Esophagus squamous epithelium (tissue), 5 donors: ENCODE results near the gene OR4S1. TPM values are rescaled to one million over a fixed set of nuclear protein-coding genes. Genes with fewer than 3 reads are reported as not detected.

Experiments
- DNase-seq: peaks from one replicate; lab custom pipeline; 2025; lab: John Stamatoyannopoulos, UW
- H3K27ac ChIP-seq, 4 donors: fragments of 200-600 bp; sonication (generic); one replicate each; pipeline ENCODE4 v1.5.1; 2016 to 2019; ENCODE audit warnings: mild to moderate bottlenecking in 1 of 4
- H3K27me3 ChIP-seq, 4 donors: fragments of 200-600 bp; sonication (generic); 1 replicate in 3 of 4; 2 replicates in 1 of 4; pipeline versions ENCODE4 v1.5.1 to v1.6.0; 2017 to 2021; ENCODE audit warnings: antibody characterized with exemption in 1 of 4
- H3K36me3 ChIP-seq, 3 donors: fragments of 200-600 bp; sonication (generic); one replicate each; pipeline ENCODE4 v1.5.1; 2016 to 2019
- H3K4me1 ChIP-seq, 3 donors: fragments of 200-600 bp; sonication (generic); one replicate each; pipeline ENCODE4 v1.5.1; 2017 to 2019
- H3K4me3 ChIP-seq, 4 donors: fragments of 200-600 bp; sonication (generic); 1 replicate in 3 of 4; 2 replicates in 1 of 4; pipeline ENCODE4 v1.5.1; 2016 to 2019; ENCODE audit warnings: mild to moderate bottlenecking in 2 of 4, moderate library complexity in 1 of 4
- H3K9me3 ChIP-seq, 3 donors: fragments of 200-600 bp; sonication (generic); one replicate each; pipeline ENCODE4 v1.5.1; 2016 to 2019
- POLR2A ChIP-seq, 4 donors: fragments of 450-650 bp; IDR thresholded peaks; one replicate each; pipeline ENCODE4 v1.6.1; 2017; ENCODE audit warnings: antibody characterized with exemption in 4 of 4, mild to moderate bottlenecking in 4 of 4, moderate library complexity in 3 of 4
- WGBS, 2 donors: methylation state at CpG; one replicate each; pipeline ENCODE4 v1.1.5; 2018; 5-methylcytosine and 5-hydroxymethylcytosine counted together
- intact Hi-C: fragments of 100-400 bp; cut with DNase I; formaldehyde crosslinking; loops from one replicate; pipeline ENCODE4 v1.15.0; 2022
- total RNA-seq, 4 donors: library from RNA; depleted of rRNA; stranded (reverse); fragments of >200 nt; gene quantifications; one replicate each; pipeline ENCODE4 v1.1.0, GENCODE V29; 2016
- TF ChIP-seq, protein P1 (sequence below), 6 experiments: fragments of 450-650 bp in 4 of 6; fragments of 200-600 bp in 2 of 6; sonication (generic) in 2 of 6; IDR thresholded peaks; one replicate each; pipeline ENCODE4 v1.5.1; 2016 to 2019; ENCODE audit warnings: antibody characterized with exemption in 6 of 6, mild to moderate bottlenecking in 4 of 6, moderate library complexity in 4 of 6
- donor health status: DM: yes; HTN: yes; CAD: no.

Gene OR4S1
- total RNA-seq, 4 donors from 2014 or later = not detected

DNA sequence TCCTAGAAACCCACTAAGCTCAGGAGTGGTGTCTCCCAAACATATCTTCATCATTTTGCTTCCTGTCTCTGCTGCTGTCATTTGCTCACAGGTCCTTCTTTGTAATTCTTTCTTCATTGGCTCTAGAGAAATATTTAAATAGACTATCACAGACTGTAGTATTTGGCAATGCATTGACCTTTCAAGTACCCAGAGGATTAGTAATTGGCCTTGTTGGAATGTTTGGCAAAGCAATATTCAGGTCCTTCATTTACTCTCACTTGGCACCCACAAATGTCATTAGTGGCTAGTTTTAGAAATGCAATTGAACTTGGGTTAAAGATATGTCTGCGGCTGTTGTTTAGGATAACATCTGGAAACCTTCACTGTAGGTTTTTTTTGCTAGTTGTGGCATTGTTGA, 48.7 kb downstream of the OR4S1 start:
- no peak for DNase-seq
- Histone ChIP-seq H3K36me3 (no peaks in the 10 kb centered on the region), H3K9me3 (no peaks in the 10 kb centered on the region), H3K4me3 (no peak overlapping the region), H3K27ac (no peak overlapping the region), H3K27me3 (no peaks in the 10 kb centered on the region), H3K4me1 (no peaks in the 10 kb centered on the region)
- WGBS, 2 donors = 84 to 100% methylated on average over 1 of the region's 1 CpG
- TF ChIP-seq POLR2A (IDR thresholded peaks at IDR 0.05) = no peak
- TF ChIP-seq, protein P1, sequence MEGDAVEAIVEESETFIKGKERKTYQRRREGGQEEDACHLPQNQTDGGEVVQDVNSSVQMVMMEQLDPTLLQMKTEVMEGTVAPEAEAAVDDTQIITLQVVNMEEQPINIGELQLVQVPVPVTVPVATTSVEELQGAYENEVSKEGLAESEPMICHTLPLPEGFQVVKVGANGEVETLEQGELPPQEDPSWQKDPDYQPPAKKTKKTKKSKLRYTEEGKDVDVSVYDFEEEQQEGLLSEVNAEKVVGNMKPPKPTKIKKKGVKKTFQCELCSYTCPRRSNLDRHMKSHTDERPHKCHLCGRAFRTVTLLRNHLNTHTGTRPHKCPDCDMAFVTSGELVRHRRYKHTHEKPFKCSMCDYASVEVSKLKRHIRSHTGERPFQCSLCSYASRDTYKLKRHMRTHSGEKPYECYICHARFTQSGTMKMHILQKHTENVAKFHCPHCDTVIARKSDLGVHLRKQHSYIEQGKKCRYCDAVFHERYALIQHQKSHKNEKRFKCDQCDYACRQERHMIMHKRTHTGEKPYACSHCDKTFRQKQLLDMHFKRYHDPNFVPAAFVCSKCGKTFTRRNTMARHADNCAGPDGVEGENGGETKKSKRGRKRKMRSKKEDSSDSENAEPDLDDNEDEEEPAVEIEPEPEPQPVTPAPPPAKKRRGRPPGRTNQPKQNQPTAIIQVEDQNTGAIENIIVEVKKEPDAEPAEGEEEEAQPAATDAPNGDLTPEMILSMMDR (IDR thresholded peaks at IDR 0.05) = no peak
- intact Hi-C loops = no loop called here

Other genes with a start within 250 kb of the OR4S1 start
- gene OR4B1, start 89.4 kb upstream of the OR4S1 start, total RNA-seq = not detected
- gene OR4X2, start 61.1 kb upstream of the OR4S1 start, total RNA-seq = not detected
- gene OR4X1, start 42.4 kb upstream of the OR4S1 start, total RNA-seq = not detected
- gene OR4C3, start 18.7 kb downstream of the OR4S1 start, total RNA-seq = not detected
- gene OR4C5, start 60.2 kb downstream of the OR4S1 start, total RNA-seq = not detected
- not detected for gene OR4A47, start 182.6 kb downstream of the OR4S1 start, total RNA-seq